ENCODE results near the gene TOM1.

The TOM1 gene

DNA sequence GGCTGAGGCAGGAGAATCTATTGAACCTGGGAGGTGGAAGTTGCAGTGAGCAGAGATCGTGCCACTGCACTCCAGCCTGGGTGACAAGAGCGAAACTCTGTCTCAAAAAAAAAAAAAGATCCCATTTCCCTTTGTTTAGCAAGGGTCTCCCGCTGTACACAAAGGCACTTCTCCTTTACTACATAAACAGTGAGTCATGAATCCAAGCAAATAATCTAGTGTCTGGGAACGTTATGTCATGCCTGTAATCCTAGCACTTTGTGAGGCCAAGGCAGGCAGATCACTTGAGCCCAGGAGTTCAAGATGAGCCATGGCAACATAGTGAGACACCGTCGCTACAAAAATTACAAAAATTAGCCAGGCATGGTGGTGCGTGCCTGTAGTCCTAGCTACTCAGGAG, 64.5 kb downstream of the TOM1 start:
- in situ Hi-C loops (cut with MboI; ENCODE audit: low sequenced_read_pairs), result loop anchor here (25.0 kb wide), 1 partner anchor 748 kb away; no protein-coding TSS in a partner anchor

- in situ Hi-C loops (cut with MboI; ENCODE audit: low sequenced_read_pairs), result loop anchor here (25.0 kb wide), 1 partner anchor 745 kb away; no protein-coding TSS in a partner anchor
Observed at GRCh38 chr22:35367331-35367886, 67.7 kb downstream of the TOM1 start.

GRCh38 chr22:35368386-35368785, 68.7 kb downstream of the TOM1 start:
- in situ Hi-C loops (cut with MboI; ENCODE audit: low sequenced_read_pairs), result loop anchor here (25.0 kb wide), 1 partner anchor 744 kb away; no protein-coding TSS in a partner anchor

DNA sequence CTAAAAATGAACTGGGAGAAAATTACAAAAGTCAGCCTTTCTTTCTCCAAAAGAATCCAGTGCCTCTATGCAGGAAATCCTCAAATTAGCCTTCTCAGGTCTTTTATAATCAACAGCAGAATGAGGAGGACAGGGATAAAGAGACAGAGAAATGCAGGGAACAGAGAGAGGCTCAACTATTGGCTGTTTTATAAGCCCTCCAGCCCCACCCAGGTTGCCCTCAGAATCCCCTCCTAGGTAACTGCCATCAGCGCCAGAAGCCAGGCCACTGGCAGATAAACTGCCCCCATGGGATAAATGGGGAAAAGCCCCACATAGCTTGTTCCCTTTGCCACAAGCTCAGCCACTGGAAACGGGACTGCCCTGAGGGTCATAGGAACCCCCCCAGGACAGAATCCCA, 70.3 kb downstream of the TOM1 start:
- in situ Hi-C loops (cut with MboI; ENCODE audit: low sequenced_read_pairs), result loop anchor here (25.0 kb wide), 1 partner anchor 742 kb away; no protein-coding TSS in a partner anchor

- in situ Hi-C loops (cut with MboI; ENCODE audit: low sequenced_read_pairs), result loop anchor here (25.0 kb wide), 1 partner anchor 739 kb away; no protein-coding TSS in a partner anchor
Observed at GRCh38 chr22:35373781-35374180, 74.1 kb downstream of the TOM1 start.

- in situ Hi-C loops (cut with MboI; ENCODE audit: low sequenced_read_pairs), result no loop called here
Observed at GRCh38 chr22:35375031-35375430, 75.3 kb downstream of the TOM1 start.

GRCh38 chr22:35375526-35375925, 75.8 kb downstream of the TOM1 start:
- in situ Hi-C loops (cut with MboI; ENCODE audit: low sequenced_read_pairs), result no loop called here

DNA sequence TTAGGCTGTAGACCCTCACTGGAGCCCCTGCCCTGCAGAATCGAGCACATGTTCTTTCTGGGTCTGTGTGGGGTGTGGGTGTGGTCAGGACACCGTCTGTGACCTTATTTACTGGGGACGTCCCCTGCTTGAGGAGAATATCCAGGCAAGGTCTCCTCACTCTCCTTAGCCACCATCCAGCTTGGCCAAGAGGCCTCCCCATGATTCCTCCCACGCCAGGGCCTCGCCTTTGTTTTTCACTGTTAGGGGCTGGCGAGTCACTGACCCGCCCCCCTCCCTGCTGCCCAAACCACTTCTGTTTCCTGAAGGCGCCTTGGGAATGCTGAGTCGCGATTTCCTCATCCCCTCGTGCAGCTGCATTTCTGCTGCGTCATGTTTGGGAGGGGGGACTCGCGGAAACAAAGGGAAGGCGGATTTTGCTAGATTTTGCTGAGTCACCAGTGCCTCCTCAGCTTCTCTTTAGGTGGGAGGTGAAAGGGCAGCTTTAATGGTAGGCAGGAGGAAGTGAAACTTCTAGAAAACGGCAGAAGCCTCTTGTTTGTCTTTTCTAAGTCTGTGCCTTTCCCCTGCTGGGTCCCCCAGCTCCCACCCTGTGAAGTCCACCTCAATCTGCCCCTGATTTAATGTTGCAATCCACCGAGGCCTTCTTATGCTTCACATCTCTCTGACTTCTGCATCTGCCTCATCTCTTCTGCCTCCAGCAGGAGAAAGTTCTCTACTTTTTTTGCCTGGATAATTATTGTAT, 77.2 kb downstream of the TOM1 start:
- in situ Hi-C loops (cut with MboI; ENCODE audit: low sequenced_read_pairs), result no loop called here

- in situ Hi-C loops (cut with MboI; ENCODE audit: low sequenced_read_pairs), result no loop called here
Observed at GRCh38 chr22:35377735-35378134, 78.0 kb downstream of the TOM1 start.

DNA sequence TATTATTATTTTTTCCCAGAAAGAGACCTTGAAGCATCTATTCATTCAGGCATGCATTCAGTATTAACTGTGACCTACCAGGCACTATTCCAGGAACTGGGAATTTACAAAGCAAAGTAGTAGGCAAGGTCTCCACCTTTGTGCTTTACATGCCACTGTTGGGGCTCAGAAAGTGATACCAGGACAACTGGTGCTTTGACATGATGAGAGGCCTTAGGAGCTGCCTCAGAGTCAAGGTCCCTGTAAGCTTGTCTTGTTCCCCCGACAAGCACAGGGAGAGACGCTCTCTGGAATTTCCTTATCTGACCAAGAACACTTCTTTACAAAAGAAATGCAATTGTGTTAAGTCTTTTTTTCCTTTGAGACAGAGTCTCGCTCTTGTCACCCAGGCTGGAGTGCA, 78.9 kb downstream of the TOM1 start:
- in situ Hi-C loops (cut with MboI; ENCODE audit: low sequenced_read_pairs), result no loop called here

- in situ Hi-C loops (cut with MboI; ENCODE audit: low sequenced_read_pairs), result no loop called here
Observed at GRCh38 chr22:35379146-35379993, 79.7 kb downstream of the TOM1 start.

- in situ Hi-C loops (cut with MboI; ENCODE audit: low sequenced_read_pairs), result no loop called here
Observed at GRCh38 chr22:35380013-35380412, 80.3 kb downstream of the TOM1 start.

GRCh38 chr22:35380537-35381423, 81.1 kb downstream of the TOM1 start, which contains the start of gene HMOX1:
HMOX1 (plus strand) TSS chr22:35381096; CDS start chr22:35381174, 78 bp downstream.
- in situ Hi-C loops (cut with MboI; ENCODE audit: low sequenced_read_pairs), result no loop called here

GRCh38 chr22:35381424-35382009, 81.8 kb downstream of the TOM1 start:
- in situ Hi-C loops (cut with MboI; ENCODE audit: low sequenced_read_pairs), result no loop called here

GRCh38 chr22:35383679-35384071, 84.0 kb downstream of the TOM1 start:
- in situ Hi-C loops (cut with MboI; ENCODE audit: low sequenced_read_pairs), result no loop called here

DNA sequence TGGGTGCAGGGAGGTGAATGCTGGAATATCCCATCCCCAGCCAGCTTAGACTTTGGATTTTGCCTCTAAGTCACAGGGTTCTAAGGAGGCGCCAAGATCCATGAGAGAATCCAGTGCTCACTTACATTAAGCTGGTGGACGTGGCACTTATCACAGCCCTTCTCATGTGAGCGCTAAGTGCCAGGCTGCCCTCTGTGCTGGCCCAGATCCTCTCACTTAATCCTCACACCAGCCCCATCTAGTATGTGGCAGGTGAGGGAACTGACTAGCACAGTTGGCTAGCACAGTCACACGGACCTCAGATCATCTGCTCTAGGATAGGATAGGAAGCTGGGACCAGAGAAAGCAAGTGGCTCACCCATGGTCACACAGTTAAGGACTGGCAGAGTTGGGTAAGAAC, 84.8 kb downstream of the TOM1 start:
- in situ Hi-C loops (cut with MboI; ENCODE audit: low sequenced_read_pairs), result no loop called here

DNA sequence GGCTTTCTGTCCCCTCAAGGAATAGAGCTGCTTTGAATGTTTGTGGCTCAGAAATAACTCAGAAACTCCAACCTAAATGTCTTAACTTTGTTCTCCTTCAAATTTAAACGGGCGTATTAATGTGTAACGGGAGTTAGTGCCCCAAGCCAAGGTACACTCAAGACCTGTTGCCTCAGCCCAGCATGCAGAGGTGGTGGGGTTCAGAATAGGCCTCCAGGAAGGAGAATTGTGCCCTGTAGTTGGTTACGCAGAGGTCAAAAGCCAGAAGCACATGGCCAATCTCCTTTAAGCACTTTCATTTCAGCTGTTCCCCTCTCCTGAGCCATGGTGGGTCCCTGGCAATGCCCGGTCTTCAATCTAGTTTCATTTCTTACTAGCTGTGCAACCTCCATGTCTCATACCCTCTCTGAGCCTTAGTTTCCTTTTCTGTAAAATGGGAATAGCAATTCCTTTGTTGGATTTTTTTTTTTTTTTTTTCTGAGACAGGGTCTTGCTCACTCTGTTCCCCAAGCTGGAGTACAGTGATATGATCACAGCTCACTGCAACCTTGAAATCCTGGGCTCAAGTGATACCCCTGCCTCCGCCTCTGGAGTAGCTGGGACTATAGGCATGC, 85.4 kb downstream of the TOM1 start:
- in situ Hi-C loops (cut with MboI; ENCODE audit: low sequenced_read_pairs), result no loop called here

GRCh38 chr22:35386670-35387288, 87.1 kb downstream of the TOM1 start:
- in situ Hi-C loops (cut with MboI; ENCODE audit: low sequenced_read_pairs), result no loop called here

- in situ Hi-C loops (cut with MboI; ENCODE audit: low sequenced_read_pairs), result no loop called here
Observed at GRCh38 chr22:35390933-35391332, 91.2 kb downstream of the TOM1 start.
